GM20431 (cell line): ENCODE measurements around the gene XPNPEP1.
"Not testable (repeated sequence)": the region's sequence is repeated elsewhere in the genome, so short reads cannot be mapped to it uniquely, and the experiment has no call there.

Experiments
- in situ Hi-C: fragments of 300-500 bp; cut with MseI, MboI; formaldehyde crosslinking; loops from one replicate; pipeline ENCODE4 v1.15.0; 2020; ENCODE audit warnings: low sequenced_read_pairs; ENCODE audit not compliant: unreplicated experiment

The XPNPEP1 gene

DNA sequence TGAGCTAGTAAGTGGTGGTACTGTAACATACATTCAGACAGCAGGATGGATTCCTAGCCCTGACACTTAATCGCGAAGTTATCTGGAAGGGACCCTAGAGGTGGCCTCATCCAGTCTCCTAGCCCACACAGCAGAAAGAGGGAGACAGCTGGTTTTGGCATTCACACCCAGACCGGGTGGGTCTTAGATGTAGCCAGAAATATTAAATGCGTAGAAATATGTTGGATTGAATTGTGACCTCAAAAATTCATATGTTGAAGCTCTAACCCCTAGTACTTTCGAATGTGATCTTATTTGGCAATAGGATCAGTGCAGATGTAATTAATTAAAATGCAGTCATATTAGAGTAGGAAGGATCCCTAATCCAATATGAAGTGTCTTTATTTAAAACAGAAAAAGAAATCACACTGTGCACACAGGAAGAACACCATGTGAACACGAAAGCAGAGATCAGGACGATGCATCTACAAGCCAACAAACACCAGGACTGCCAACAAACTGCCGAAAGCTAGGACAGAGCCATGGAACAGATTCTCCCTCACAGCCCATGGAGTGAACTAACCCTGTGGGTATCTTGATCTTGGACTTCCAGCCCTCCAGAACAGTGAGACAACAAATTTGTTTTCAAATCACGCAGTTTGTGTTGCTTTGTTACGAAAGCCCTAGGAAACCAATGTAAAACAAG lies 2.9 kb upstream of the XPNPEP1 start:
- in situ Hi-C loops = no loop called here

DNA sequence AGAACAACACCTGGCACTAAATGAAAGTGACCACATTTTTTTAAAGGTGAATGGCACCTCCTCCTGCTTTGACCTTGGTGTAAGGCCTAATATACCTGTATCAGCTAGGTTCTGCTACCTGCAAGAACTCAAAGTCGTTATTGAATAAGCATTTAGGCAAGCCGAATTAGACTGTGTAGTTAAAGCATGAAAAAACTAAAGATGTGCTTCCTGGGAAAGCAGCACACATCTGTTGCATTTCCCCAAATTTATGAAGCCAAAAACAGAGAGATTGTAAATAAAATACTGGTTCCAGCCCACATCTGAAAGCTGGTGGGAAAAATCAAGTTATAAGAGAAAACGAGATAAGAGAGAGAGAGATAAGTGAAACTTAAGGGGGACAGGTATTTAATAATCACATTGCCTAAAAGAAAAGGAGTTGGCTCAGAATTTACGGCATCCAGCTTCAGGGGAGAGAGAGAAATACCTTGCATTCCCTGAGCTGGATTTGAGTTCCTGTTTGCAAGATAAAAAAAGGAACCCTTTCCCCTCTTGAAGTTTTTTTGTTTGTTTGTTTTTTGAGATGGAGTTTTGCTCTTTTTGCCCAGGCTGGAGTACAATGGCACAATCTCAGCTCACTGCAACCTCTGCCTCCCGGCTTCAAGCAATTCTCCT lies 1.8 kb upstream of the XPNPEP1 start:
- in situ Hi-C loops = no loop called here

DNA sequence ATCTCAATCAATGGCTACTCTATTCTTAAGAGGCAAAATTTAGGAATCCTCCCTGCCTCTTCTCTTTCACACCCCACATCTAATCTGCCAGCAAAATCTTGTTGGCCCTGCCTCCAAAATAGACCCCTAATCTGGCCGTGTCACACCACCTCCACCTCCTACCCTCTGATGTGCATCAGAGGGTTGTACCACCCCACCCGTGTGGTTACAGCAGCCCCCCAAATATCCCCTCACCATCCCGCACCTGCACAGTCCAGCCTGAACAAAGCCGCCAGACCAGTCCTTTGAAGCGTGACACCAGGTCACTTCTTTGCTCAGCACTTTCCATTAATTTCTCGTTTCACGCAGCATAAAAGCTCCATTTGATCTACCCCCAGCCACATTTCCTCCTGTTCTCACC lies 776 bp upstream of the XPNPEP1 start:
- in situ Hi-C loops = no loop called here

DNA sequence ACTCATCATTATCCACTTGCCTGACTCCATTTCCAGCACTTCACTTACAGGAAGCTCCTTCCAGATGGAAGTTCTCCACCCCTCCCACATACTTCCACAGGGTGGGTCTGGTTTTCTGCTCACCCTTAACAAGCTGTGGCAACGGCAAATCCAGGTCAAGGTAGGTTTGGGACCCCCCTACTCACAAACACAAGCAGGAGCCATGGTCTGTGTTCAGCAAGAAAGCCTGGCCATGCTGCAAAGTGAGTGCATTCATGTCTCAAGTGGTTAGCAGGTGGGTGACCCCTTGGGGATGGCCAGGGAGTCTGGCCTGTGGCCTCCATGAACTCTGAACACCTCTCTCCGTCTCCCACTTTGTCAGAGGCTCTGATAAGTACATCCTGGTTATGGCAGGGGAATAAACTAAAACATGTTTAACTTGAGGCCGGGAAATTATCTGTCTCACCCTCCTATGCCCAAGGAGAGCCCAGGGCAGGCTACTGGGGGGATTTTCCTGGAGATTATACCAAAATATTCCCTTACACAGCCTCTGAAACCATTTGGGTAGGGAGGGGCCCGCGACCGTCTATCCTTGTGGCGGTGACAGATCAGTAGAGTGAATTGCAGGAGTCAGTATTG lies 844 bp downstream of the XPNPEP1 start:
- in situ Hi-C loops = no loop called here

DNA sequence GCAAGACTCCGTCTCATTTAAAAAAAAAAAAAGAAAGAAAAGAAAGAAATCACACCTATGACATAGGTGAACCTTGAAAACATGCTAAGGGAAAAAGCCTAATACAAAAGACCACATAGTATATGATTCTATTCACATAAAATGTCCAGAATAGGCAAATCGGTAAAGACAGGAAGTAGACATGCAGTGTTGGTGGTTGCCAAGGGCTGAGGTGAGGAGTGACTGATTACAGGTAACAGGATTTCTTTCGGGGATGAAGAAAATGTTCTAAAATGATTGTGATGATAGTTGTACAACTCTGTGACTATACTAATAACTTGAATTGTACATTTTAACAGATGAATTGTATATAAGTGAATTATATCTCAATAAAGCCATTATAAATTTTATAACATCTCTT lies 3.3 kb downstream of the XPNPEP1 start:
- in situ Hi-C loops = no loop called here

DNA sequence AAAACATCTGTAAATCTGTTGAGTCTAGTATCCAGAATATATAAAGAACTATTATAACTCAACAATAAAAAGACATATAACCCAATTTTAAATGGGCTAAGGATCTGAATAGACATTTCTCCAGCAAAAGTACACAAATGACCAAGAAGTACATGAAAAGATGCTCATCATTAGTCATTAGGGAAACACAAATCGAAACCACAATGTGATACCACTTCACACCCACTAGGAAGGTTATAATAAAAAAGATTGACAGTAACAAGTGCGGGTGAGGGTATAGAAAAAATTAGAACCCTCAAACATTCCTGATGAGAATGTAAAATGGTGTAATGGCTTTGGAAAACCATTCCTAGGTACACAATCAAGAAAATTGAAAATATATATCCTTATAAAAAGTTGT lies 4.1 kb downstream of the XPNPEP1 start:
- in situ Hi-C loops = no loop called here

DNA sequence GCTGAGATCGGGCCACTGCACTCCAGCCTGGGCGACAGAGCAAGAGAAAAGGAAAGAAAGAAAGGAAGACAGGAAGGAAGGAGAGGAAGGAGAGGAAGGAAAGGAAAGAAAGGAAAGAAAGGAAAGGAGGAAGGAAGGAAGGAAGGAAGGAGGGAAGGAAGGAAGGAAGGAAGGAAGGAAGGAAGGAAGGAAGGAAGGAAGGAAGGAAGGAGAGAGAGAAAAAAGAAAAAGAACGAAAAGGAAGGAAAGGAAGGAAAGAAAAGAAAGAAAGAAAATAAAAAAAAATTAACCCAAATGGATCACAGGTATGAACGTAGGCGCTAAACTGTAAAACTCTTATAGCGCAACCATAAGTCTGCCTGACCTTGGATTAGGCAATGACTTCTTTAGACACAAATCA lies 4.6 kb downstream of the XPNPEP1 start:
- in situ Hi-C loops = not testable (repeated sequence)

DNA sequence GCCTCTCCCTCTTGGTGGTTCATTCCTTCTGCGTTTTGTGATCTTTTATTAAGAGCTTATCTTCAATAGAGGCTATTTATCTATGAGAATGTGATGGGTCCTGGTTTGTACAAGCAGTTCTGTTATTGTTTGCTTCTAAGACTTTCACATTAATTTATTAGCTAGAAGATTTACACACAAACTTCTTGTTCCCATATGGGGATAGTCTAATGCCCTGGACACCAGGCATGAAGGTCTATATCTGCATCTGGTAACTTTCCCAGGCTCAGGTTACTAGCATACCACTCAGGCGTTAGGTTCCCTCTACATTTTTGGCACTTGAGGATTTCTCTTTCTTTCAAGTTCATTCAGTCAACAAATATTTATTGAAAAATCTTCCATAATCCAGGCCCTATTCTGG lies 7.7 kb downstream of the XPNPEP1 start:
- in situ Hi-C loops = no loop called here

DNA sequence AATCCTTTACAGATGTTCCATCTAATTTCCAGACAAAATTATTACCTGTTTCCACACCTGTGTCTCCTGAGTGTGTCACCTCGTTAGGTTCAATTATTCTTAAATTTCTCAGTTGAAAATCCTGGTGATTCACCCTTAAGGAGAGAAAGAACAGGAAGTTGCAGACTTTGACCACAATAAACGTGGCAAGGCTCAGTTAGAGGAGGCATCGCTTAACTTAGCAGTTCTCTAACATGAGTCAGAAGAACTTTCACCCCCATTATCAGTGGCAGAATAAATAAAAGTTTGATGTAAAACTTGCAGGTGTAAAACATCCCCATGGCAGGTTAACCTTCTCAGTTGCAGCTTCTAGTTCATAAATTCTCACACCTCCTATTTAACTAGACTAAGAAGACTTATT lies 8.3 kb downstream of the XPNPEP1 start:
- in situ Hi-C loops = no loop called here

DNA sequence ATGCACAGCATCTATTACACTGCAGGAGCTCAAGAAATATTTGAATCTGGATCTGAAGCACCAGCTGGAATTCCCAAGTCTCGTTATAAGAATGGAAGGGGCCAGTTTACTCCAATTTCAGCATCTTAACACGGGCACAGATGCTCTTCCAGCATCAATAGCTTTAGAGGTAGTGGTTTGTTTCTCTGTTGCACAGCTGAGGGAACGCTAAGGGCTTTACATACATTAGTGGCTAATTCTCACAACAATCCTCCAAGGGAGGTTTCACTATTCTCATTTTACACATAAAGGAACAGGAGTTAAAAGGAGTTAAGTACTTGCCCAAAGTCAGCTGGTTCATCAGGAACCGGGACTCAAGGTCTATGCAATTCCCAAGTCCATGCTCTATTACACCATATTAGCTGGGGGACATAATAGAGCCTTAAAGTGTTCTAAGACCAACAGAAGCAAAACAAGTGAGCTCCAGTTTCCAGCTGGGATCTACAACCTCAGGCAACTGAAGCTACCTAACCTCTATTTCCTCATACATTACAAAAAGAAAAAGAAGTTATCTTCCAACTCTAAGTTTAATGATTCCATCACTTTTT lies 9.9 kb downstream of the XPNPEP1 start:
- in situ Hi-C loops = no loop called here

DNA sequence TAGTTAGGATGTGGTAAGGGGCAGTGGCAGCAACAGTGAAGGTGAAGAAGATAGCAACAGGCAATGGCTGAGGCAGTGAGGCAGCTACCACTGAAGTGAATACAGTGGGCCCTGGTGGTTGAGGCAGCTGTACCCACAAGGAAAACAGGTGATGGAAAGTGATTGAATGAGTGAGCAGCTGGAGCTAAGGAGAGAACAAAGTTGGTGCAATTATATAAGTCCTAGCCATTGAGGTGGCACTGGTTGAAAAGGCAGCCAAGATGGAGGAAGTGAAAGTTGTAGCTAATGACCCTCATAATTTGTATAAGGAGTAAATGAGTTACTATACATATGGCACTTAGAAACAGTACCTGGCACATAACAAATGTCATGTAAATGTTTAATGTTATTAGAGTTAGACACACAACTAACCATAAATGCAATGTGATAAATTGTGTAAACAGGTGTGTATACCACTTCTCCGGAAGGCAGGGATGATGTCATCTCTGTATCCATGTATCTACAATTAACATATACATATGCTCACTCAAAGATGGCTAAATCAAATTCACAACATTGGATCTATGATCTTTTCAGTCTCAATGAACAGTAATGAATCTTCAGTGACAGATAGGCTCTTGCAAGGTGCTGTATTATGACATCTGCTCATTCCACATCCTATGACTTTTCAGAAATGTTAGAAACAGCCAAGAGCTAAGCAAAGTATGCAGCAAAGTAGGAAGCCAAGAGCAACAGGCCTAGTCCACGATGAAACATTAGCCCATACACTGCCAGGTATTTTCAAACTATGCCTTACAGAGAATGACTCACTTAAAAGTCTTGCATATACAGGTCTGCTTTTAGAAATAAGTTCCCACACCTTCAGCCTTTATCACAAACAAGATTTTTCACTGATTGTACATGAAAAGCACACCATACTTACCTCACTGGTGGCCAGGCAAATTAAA lies 10.7 kb downstream of the XPNPEP1 start:
- in situ Hi-C loops = no loop called here

DNA sequence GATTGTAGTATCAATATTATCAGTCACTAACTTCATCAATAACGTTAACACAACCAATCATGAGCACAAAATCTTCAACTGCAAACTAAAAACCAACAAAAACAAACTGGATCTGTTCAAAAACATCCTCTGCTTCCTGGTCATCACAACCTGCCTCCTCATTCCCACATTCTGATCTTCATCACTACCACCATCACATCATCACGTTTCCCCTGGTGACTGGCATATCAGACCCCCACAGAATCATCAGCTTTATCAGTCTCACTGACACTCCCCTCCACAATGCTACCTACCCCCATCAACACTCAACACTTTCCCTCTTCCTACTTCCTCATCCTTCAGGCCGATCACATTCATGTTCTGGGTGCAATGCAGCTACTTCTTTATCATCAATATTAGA lies 11.4 kb downstream of the XPNPEP1 start:
- in situ Hi-C loops = no loop called here

DNA sequence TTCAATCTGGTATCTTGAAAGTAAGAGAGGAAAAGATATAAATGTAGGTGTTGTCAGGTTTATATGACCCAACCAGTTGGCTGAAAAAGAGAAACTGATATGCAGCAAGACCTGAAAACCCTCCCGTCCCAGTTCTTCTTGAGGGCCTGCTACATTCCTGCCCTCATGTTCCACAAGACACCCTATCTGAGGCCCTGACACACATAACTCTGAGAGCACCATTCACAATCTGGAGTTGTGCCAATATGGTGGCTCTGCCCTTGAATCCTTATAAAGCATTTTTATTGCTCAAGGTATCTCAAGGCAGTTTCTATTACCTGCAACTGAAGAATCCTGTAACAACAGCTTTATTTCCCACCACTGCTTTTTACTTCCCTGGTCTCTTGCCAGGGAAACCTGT lies 17.0 kb downstream of the XPNPEP1 start:
- in situ Hi-C loops = no loop called here

DNA sequence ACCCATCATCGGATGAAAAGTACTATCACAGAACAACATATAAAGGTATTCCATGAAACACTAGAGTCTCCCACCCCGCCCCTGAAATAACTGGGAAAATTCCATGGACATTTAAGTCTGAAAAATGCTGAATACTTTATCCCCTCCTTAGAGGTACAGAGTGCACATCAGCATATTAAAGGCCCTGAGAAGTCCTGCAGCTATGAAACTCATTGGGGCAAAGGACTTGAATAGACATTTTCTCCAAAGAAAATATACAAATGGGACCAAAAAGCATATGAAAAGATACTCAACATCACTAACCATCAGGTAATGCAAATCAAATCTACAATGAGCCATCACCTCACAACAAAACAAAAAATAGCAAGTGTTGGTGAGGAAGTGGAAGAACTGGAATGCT lies 18.9 kb downstream of the XPNPEP1 start:
- in situ Hi-C loops = no loop called here

DNA sequence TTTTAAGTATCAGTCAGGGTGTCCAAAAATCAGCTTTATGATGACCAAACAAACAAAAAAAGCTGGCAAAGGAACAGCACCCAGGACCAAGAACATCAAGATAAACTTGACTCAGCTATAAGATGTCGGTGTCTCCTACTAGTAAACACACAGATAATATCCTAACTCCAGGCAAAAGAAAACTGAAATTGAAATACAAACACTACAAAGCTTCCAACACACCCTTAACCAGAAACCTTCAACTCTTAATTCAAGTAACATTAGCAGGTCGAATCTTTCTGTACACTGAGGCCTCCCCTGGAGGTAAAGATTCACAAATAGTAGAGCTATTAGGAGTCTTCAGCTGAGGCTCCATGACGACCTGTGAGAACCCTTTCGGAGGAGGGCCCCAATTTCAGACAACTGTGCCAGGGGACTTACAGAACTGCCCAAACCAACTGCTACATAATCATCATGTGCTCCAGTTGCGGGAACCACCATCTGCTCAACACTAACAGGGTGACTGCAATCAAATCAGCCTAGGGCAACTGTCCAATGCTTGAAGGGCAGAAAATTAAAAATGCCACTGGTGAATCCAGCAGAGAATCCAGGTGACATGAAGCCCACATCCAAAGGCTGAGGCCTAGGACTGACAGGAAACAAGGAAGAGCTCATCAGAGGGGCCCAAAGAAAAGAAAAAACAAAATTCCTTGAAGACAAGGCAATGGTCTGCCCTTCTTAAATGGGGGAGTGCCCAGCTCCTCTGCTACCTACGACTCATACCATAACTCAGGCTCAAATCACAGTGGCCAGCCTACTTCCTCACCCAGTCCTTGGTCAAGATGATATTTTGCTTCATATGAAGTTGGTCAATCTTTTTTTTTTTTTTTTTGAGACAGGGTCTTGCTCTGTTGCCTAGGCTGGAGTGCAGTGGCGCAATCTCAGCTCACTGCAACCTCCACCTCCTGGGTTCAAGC lies 20.0 kb downstream of the XPNPEP1 start:
- in situ Hi-C loops = no loop called here

DNA sequence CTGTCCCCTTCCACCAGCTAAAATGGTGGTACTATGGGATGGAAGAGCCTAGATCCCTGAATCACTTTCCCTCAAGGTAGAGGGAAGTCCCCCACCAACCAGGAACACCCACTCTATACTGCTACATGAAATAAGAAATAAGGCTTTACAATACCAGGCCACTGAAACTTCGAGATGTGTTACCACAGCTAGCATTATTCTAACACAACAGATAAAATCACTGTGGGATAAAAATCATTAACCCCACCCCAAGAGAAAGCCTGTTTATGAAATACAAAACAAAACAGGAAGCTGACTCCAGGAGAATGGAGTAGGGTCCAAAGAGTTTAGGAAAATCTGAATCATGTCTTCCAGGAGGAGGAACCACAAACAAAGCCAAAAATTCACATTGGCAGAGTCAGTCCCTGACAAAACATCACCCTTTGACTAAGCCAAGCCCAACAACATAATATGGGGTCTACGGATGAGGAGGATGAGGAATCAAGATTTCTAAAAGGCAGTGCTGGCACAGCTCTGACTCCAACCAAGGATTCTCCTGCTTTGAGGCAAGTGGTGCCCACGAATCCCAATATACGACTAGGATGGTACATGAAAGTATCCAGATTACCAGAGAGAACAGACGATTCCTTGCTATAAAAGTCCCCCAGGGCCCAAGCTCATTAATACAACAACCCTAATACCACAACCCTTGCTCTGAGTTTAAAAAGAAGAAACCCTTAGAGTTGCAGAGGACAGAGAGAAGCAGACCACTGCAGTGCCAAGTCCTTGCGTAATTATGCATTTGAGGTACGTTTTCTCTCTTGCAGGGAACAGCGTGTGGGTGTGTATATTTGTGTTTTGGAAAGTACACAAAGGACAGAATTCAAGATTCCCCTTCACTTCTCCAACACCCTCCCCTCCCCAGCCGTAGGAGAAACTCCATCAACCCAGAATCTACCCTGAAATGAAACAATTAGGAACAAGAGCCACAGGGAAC lies 23.7 kb downstream of the XPNPEP1 start:
- in situ Hi-C loops = no loop called here

DNA sequence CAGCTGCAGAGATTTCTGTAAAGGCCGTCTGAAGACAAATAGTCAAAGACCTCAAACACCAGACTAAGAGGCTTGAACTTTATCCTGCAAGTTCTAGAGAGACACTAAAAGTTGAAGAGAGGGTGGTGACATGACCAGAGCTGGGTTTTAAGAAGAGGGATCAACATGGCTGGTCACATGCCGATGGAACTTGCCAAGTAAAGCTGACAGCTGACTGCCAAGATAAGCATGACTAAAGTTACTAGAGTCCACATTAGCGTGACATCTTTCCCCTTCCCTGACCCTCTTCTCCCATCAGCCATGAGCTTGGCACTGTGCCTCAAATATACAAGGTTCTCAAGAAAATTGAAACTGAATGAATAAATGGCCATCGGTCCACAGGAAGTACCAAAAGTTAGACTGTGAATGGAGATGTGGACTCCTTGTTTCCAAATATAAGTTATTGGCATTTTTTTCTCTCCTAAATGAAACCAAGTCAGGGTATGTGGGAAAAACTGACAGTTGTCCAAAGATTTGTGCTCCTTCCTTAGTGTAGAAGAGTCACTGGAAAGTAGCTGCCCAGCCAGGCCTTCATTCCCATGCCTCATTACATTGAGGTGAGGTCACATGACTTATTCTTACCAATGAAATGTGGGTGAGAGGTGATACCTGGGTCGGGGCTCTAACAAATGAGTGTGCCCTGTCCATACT lies 24.5 kb downstream of the XPNPEP1 start:
- in situ Hi-C loops = no loop called here
